NK-92 (cell line): ENCODE measurements around the gene ACTA1.
"Not testable (repeated sequence)": the region's sequence is repeated elsewhere in the genome, so short reads cannot be mapped to it uniquely, and the experiment has no call there.

Experiments used
- DNase-seq: peaks from one replicate; lab custom pipeline; 2025; ENCODE audit not compliant: unreplicated experiment; lab: John Stamatoyannopoulos, UW

The ACTA1 gene

DNA sequence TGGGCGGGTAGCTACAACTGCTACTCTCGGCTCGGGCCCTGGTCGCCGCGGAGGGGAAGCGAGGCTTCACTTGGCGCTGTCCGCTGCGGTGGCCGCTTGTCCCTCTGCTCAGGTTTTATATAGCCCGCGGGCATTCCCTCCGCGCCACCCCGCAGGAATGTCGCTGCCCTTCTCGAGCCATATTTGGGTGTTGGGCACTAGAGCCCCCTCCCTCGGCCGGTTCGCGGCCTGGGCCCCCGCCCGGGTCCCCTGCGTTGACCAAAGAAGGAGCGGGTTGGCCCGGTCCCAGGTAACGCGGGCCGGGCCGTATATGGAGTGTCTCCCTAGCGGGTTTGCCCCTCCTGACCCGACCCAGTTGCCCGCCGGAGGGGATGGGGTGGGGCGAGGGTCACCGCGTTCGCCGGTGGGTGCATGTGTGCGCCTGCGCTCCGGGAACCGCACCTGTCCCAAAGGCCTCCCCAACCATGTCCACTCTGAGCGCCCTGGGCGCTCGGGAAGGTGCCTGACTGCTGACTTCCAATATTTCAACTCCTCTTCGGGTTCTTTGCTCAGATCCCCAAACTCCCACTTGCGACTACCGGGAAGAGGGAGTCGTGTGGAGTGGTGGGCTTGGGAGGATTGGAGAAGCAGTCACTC, at the start of gene ACTA1:
Gene ACTA1 (minus strand): TSS at position 90 of the 636 bp plus-strand sequence. CDS start 979 bp downstream, outside the sequence.
- no peak for DNase-seq

DNA sequence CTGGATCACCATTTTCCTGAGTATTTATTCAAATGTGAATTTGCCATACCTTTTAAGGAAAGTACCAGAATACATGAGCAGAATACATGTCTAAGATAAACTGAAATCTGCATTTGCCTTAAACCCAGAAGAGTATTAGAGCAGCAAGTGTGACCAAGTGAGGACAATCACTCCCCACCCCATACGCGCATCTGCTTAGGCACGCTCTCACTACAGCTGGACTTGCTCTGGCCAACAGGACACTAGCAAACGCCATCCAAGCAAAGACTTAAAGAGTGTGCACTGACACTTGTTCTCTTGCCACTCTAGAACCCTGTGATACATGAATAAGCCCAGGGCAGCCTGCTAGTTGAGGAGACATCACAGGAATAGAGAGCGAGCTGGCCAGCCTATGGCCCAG, 48.6 kb upstream of the ACTA1 start:
- DNase-seq, result no peak

DNA sequence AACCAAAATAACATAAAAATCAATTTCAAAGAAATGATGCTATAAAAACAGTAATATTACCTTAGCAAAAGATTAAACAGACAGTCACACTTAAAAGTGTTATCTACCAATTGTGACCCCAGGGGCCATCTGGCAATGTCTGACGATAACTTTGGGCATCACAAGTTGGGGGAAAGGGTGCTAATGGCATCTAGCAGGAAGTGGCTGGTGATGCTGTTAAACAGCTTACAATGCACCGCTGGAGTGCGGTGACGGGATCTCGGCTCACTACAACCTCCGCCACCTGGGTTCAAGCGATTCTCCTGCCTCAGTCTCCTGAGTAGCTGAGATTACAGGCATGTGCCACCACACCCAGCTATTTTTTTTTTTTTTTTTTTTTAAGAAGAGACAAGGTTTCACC, 46.6 kb upstream of the ACTA1 start:
- DNase-seq, result no peak

DNA sequence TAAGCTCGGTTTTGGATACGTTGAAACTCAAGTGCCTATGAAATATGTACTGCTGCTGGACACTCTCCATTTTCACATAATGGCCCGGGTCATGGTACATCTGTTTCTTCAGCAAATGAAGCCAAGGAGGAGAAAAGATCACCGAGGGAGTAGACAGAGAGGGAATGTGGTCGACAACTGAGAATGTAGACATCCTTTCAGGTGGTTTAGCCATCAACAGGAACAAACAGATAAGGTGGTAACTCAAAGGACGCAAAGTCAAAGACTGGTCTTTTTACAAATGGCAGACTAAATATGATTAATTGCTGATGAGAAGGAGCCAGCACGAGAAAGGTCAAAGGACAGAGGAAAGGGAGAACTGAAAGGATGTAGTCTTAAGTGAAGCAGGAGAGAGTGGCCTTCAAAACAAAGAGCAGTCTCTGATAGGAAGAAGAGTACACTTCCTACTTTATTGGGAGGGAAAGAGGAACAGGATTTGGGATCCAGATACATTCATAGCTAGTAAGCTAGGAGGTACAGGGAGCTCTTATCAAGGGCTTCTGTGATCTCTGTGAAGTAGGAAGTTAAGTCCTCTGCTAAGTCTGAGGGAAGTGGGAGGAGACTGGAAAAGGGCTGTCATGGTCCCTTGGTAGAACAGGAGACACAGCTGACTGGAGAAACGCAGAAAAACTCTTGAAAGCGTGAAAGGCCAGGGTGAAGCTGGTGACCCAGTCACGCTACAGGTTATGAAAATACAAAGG, 45.9 kb upstream of the ACTA1 start:
- DNase-seq, result no peak

DNA sequence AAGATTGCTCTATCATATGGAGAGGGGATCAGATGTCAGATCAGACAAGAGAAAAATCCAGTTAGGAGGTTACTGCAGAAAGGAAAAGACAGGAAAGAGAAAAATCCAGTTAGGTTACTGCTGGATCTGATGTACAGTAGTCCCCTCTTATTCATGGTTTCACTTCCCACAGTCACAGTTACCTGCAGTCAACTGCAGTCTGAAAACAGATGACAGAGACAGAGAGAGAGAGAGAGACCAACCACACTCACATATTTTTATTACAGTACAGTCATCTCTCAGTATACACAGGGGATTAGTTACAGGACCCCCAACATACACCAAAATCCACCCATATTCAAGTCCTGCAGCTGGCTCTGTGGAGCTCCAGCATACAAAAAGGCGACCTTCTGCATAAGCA, 45.0 kb upstream of the ACTA1 start:
- DNase-seq, result no peak

DNA sequence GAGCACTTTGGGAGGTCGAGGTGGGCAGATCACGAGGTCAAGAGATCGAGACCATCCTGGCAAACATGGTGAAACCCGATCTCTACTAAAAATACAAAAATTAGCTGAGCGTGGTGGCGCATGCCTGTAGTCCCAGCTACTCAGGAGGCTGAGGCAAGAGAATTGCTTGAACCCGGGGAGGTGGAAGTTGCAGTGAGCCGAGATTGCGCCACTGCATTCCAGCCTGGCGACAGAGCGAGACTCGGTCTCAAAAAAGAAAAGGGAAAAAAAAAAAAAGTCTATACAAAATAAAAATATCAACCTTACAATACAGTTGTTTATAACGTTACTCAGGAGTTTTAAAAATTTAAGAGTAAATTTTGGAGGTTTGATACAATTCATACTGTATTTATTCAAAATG, 42.0 kb upstream of the ACTA1 start:
- DNase-seq, result not testable (repeated sequence)

DNA sequence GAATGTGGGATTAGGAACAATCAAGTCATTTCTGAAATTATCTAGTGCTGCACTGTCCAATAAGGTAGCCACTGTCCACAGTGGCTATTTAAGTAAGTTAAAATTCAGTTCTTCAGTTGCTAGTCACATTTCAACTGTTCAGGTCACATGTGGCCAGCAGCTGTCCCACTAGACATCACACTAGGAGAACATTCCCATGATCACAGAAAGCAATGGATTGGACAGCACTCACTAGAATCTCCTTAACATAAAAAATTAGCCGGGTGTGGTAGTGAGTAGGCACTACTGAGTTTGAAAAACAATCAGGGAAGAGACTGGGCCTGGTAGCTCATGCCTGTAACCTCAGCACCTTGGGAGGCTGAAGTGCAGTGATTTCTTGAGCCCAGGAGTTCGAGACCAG, 40.6 kb upstream of the ACTA1 start:
- no peak for DNase-seq

DNA sequence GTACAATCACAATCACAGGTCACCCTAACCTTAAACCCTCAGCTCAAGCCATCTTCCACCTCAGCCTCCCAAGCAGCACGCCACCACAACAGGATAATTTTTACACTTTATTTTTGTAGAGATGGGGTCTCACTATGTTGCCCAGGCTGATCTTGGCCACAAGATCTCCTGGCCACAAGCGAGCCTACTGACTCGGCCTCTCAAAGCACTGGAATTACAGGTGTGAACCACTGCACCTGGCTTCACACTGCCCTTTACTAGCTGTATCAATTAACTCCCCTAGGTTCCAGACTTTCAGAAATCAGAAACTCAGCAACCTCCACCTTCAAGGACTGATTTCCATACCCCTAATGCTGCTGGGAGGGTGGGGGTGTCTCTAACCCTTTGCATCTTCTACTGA, 37.3 kb upstream of the ACTA1 start:
- no peak for DNase-seq

DNA sequence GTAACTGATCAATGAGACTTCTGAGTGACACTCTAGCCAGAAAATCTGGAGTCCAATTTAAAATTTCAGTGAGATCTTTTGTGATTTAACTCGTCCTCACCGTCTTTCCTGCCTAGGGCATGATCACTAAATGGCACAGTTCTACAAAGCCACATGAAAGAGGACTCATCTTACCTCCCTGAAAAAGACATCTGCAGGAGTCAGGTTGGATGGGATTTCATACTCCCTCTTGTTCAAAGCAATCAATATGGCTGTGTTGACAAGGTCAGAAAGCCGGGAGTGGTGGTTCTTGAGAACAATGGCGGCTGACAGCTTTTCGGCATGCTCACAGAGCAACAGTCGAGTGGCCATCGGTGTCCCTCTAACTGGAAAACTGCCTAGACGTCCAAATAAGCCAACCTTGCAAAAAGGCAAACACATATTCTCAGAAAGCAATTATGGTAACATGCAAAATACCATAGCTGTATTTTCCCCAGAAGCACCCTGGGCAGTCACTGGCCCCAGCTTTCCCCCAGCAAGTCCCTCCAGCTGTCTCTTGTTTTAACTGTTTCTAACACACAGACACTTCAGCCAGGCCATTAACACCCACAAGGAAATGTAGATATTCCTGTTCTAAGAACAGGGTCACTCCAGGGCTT, 36.6 kb upstream of the ACTA1 start:
- no peak for DNase-seq

- DNase-seq, result no peak
Observed at GRCh38 chr1:229466887-229467286, 33.0 kb upstream of the ACTA1 start.

DNA sequence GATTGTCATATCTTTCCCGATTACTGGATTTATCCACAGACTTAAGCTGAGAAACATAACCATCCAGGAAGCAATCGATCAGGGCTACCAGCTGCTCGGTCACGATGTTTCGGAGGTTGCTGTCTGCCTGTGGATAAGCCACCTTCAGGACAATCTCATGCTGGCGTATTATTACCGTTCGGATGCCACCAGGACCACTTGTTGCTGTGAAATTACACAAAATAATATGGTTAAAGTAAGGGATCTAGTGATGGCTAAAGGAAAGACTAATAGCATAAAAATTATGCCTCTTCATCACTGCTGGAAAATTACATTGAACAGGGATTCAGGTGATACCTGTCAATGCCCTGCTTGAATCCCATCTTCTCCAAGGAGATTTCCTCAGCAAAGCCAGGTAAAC, 30.8 kb upstream of the ACTA1 start:
- no peak for DNase-seq

- no peak for DNase-seq
Observed at GRCh38 chr1:229461032-229461668, 27.3 kb upstream of the ACTA1 start.

DNA sequence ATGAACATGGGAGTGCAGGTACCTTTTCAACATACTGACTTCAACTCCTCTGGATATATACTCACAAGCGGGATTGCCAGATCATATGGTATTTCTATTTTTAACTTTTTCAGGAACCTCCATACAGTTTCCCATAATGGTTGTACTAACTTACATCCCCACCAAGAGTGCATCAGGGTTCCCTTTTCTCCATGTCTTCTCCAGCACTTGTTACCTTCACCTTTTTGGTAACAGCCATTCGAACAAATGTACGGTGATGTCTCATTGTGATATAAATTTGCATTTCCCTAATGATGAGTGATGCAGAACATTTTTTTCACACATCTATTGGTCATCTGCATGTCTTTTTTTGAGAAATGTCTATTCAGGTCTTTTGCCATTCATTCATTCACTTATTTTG, 25.9 kb upstream of the ACTA1 start:
- no peak for DNase-seq

- DNase-seq, result no peak
Observed at GRCh38 chr1:229457436-229457835, 23.5 kb upstream of the ACTA1 start.

DNA sequence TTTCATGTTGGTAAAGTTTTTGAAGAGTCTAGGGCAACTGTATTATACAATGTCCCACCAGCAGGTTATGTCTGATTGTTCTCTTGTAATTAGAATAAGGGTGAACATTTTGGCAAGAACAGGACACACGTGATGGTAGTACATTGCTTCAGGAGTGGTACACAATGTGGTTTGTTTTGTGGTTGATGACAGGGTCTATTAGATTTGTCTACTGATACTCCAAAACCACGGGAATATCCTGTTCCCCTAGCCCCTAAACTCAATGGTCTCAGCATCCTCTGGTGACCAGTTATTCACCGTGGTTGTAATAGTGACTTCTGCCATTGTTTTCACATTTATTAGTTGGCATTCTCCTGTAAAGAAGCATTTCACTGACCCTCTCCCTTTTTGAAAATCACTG, 22.1 kb upstream of the ACTA1 start:
- no peak for DNase-seq

GRCh38 chr1:229454056-229454455, 20.2 kb upstream of the ACTA1 start:
- no peak for DNase-seq

GRCh38 chr1:229452956-229453801, 19.3 kb upstream of the ACTA1 start:
- DNase-seq, result no peak

DNA sequence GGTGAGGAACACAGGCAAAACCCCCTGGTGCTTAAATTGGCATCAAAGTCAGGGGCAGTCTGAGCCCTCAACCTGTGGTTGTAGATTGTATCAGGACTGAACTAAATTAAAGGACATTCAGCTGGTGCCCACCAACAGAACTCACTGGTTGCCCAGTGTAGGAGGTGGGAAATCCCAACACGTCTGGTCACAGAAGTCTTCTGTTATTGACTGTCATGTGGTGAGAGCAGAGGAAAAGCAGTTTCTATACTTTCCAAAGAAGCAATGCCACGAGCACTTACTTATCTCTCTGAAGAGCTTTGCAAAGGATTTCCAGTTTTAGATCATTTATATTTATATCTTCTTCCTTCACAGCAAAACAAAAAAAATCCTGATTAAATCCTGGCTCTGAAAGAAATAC, 15.0 kb upstream of the ACTA1 start:
- no peak for DNase-seq

- DNase-seq, result no peak
Observed at GRCh38 chr1:229448354-229448753, 14.5 kb upstream of the ACTA1 start.

- DNase-seq, result no peak
Observed at GRCh38 chr1:229447809-229448252, 13.9 kb upstream of the ACTA1 start.

GRCh38 chr1:229445828-229446227, 11.9 kb upstream of the ACTA1 start:
- no peak for DNase-seq
